Nephron progenitor cell (in vitro differentiated cells): ENCODE results near the gene GPR107.

Experiments used
- DNase-seq: peaks from one replicate; pipeline ENCODE4 v3.0.0; 2021
- H3K27ac Mint-ChIP-seq: 2 replicates; pipeline ENCODE4 v1.8.0; 2021; ENCODE audit warnings: mild to moderate bottlenecking, moderate library complexity, mixed read lengths
- H3K27me3 Mint-ChIP-seq: 2 replicates; pipeline ENCODE4 v1.8.0; 2021; ENCODE audit warnings: mild to moderate bottlenecking, low read depth, mixed read lengths; ENCODE audit not compliant: poor library complexity
- H3K36me3 Mint-ChIP-seq: 2 replicates; pipeline ENCODE4 v1.8.0; 2021; ENCODE audit warnings: low read depth, mixed read lengths
- H3K4me1 Mint-ChIP-seq: 2 replicates; pipeline ENCODE4 v1.8.0; 2021; ENCODE audit warnings: mixed read lengths
- H3K4me3 Mint-ChIP-seq: 2 replicates; pipeline ENCODE4 v1.8.0; 2021; ENCODE audit warnings: mild to moderate bottlenecking, moderate library complexity, mixed read lengths
- H3K9me3 Mint-ChIP-seq: 2 replicates; pipeline ENCODE4 v1.8.0; 2021; ENCODE audit warnings: mild to moderate bottlenecking, moderate library complexity, mixed read lengths
- CTCF ChIP-seq: fragments of 200-600 bp; sonication (generic); IDR thresholded peaks from 2 replicates; pipeline ENCODE4 v1.5.0; 2021; ENCODE audit warnings: antibody characterized with exemption

The GPR107 gene

DNA sequence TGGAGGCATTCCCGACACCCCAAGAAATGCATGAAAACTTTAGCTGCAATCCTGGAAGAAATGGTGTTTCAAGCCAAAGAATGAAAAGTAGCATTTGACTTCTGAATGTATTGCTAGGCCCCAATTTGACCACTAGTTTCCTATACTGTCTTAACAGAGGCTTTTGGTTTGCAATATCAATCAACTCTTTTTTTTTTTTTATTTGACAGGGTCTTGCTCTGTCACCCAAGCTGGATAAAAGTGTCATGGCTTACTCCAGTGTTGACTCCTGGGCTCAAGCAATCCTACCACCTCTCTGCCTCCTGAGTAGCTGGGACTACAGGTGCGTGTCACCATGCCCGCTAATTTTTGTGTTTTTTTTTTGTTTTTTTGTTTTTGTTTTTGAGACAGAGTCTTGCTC, 3.2 kb upstream of the GPR107 start:
- Mint-ChIP-seq H3K27ac (no peak overlapping the region), H3K9me3 (no peaks in the 10 kb centered on the region), H3K27me3 (peaks cover 4% of the 10 kb centered on the region), H3K4me1 (peaks cover 41% of the 10 kb centered on the region), H3K36me3 (no peaks in the 10 kb centered on the region), H3K4me3 (no peak overlapping the region)
- no peak for DNase-seq
- TF ChIP-seq CTCF, result no peak

DNA sequence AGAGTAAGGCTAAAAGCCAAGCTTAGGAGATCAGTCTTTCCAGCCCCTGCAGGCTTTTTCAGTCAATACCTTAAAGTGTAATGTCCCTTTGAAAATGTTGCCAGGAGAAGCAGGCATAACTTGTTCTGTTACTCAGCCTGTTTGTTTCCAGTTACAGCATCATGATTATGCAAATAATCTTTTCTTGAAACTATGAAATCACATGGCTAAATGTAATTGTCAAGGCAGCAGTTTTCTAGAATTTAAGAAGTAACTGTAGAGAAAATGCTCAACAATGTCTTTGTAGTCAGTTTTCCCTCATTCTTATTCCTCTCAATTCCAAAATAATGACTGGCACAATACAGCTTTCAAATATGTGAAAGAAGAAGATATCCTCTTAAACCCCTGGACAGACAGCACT, 1.9 kb upstream of the GPR107 start:
- H3K36me3 Mint-ChIP-seq, result no peaks in the 10 kb centered on the region
- TF ChIP-seq CTCF, result no peak
- H3K4me3 Mint-ChIP-seq, result peak overlapping the region; percentile 95
- no peaks in the 10 kb centered on the region for H3K9me3 Mint-ChIP-seq
- H3K4me1 Mint-ChIP-seq, result peaks cover 31% of the 10 kb centered on the region
- no peaks in the 10 kb centered on the region for H3K27me3 Mint-ChIP-seq
- H3K27ac Mint-ChIP-seq, result no peak overlapping the region
- DNase-seq, result no peak

GRCh38 chr9:130053109-130053503, 600 bp upstream of the GPR107 start:
- DNase-seq, result no peak
- Mint-ChIP-seq H3K27ac (peak overlapping the region; percentile 39), H3K27me3 (no peaks in the 10 kb centered on the region), H3K9me3 (no peaks in the 10 kb centered on the region), H3K4me1 (peaks cover 29% of the 10 kb centered on the region), H3K36me3 (peaks cover 3% of the 10 kb centered on the region), H3K4me3 (peak overlapping the region; percentile 95)
- no peak for TF ChIP-seq CTCF

- H3K4me1 Mint-ChIP-seq, result peaks cover 29% of the 10 kb centered on the region
- TF ChIP-seq CTCF, result no peak
- peaks cover 15% of the 10 kb centered on the region for H3K36me3 Mint-ChIP-seq
- DNase-seq, result no peak
- no peaks in the 10 kb centered on the region for H3K9me3 Mint-ChIP-seq
- peak overlapping the region; percentile 97 for H3K27ac Mint-ChIP-seq
- peak overlapping the region; percentile 95 for H3K4me3 Mint-ChIP-seq
- no peaks in the 10 kb centered on the region for H3K27me3 Mint-ChIP-seq
These were observed 650 bp downstream of the GPR107 start for GRCh38 chr9:130054325-130054786.

DNA sequence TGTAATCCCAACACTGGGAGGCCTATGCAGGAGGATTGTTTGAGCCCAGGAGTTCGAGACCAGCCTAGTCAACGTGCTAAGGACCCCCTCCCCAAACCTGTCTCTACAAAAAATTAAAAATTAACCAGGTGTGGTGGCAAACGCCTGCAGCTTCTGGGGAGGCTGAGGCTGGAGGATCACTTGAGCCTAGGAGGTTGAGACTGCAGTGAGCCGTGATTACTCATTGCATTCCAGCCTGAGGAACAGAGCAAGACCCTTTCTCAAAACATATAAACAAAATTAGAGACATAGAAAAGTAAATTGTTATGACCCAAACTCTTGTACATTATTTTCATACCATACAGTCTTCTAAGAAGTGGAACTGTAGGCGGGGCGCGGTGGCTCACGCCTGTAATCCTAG, 1.1 kb downstream of the GPR107 start:
- H3K27me3 Mint-ChIP-seq, result no peaks in the 10 kb centered on the region
- peaks cover 18% of the 10 kb centered on the region for H3K36me3 Mint-ChIP-seq
- peak overlapping the region; percentile 95 for H3K4me3 Mint-ChIP-seq
- no peak for DNase-seq
- H3K9me3 Mint-ChIP-seq, result no peaks in the 10 kb centered on the region
- H3K4me1 Mint-ChIP-seq, result peaks cover 28% of the 10 kb centered on the region
- TF ChIP-seq CTCF, result no peak
- H3K27ac Mint-ChIP-seq, result no peak overlapping the region

DNA sequence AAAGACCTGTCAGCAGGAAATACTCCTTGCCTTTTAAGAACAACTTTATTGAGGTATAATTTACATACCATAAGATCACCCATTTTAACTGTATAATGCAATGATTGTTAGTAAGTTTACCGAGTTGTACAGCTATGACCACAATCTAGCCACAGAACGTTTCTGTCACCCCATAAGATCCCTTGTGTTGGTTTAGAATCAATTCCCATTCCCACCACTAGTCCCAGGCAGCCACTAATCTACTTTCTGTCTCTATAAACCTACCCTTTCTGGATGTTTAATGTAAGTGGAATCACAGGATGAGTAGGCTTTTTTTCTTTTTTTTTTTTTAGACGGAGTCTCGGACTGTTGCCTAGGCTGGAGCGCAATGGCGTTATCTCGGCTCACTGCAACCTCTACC, 4.4 kb downstream of the GPR107 start:
- Mint-ChIP-seq H3K9me3 (no peaks in the 10 kb centered on the region), H3K27ac (no peak overlapping the region), H3K4me3 (no peak overlapping the region), H3K36me3 (peaks cover 35% of the 10 kb centered on the region), H3K27me3 (no peaks in the 10 kb centered on the region), H3K4me1 (peaks cover 10% of the 10 kb centered on the region)
- no peak for DNase-seq
- TF ChIP-seq CTCF, result peak; percentile 14
